ENCODE results near the gene WDR6. TPM values are rescaled to one million over a fixed set of nuclear protein-coding genes. Genes with fewer than 3 reads are reported as not detected.

WDR6 gene
- polyA plus RNA-seq, 1 donor from 2014 or later = 315 TPM

DNA sequence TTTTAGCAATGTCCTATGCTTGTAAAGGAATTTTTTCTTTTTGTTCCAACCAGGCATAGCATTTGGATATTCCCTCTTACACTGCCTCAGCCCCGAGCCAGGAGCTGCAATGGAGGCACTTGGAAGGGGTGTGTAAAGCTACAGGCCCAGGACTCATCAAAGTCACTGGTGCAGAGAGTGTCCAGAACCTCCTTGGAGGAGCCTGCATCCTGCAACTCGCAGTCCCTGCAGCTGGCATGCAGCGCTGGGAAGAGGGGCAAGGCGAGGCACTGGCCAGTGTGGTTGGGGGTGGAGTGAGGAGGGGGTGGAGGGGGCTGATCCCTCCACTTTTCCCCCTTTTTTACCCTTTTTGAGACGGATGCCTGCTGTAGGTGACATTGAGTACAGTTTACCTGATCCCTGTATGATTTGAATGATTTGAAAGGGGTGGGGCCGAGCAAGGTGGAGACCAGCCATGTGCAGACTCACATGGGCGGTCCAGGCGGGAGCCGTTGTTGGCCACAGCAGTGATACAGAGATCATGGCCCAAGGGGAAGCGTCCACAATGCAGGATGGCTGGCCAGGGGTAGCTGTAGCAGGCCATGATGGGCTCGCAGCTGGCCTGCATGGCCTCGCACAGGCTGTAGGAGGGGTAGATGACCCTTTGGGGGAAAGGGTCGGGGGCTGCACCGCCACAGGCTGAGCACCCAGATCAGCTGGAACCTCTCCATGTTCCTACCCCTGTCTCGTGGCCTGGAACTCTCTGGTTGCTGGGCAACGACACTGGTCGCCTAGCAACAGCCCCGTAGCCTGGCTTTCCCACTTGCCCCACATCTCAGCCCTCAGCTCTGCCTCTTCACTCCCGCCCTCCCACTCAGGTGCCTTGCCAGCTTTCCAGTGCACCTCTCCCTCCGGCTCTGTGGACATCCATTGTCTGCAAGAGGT, 9.2 kb upstream of the WDR6 start:
- Histone ChIP-seq H3K27me3 (ENCODE audit: insufficient read depth, low read depth, low read length) (no peaks in the 10 kb centered on the region), H3K4me2 (ENCODE audit: low read length) (peak overlapping the region; percentile 23), H3K9me2 (ENCODE audit: insufficient read depth, low read length) (no peaks in the 10 kb centered on the region), H3K36me3 (ENCODE audit: insufficient read depth, low read length) (no peaks in the 10 kb centered on the region), H3K9ac (ENCODE audit: low read length) (peak overlapping the region; percentile 46), H4K20me1 (ENCODE audit: insufficient read depth) (no peaks in the 10 kb centered on the region), H3K79me2 (replicated peaks; ENCODE audit: insufficient read depth, low read length) (no peaks in the 10 kb centered on the region), H3K27ac (ENCODE audit: low read length) (peak overlapping the region; percentile 80), H2AFZ (ENCODE audit: low read depth, low read length) (no peak overlapping the region), H3K4me3 (ENCODE audit: low read length) (peak overlapping the region; percentile 54), H3K9me3 (ENCODE audit: low read length) (no peaks in the 10 kb centered on the region), H3F3A (ENCODE audit: insufficient read depth, low read length, poor library complexity, severe bottlenecking) (no peaks in the 10 kb centered on the region)
- TF ChIP-seq, protein P1, sequence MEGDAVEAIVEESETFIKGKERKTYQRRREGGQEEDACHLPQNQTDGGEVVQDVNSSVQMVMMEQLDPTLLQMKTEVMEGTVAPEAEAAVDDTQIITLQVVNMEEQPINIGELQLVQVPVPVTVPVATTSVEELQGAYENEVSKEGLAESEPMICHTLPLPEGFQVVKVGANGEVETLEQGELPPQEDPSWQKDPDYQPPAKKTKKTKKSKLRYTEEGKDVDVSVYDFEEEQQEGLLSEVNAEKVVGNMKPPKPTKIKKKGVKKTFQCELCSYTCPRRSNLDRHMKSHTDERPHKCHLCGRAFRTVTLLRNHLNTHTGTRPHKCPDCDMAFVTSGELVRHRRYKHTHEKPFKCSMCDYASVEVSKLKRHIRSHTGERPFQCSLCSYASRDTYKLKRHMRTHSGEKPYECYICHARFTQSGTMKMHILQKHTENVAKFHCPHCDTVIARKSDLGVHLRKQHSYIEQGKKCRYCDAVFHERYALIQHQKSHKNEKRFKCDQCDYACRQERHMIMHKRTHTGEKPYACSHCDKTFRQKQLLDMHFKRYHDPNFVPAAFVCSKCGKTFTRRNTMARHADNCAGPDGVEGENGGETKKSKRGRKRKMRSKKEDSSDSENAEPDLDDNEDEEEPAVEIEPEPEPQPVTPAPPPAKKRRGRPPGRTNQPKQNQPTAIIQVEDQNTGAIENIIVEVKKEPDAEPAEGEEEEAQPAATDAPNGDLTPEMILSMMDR (IDR thresholded peaks at IDR 0.05; ENCODE audit: poor library complexity, severe bottlenecking) = no peak
- no peak for TF ChIP-seq EZH2 (IDR thresholded peaks at IDR 0.05; ENCODE audit: borderline replicate concordance, insufficient read depth, low read length, poor library complexity, severe bottlenecking)
- TF ChIP-seq MXI1 (conservative IDR thresholded peaks at IDR 0.05; ENCODE audit: poor library complexity, severe bottlenecking) = peak; percentile 54
- no peak for TF ChIP-seq SMC3 (conservative IDR thresholded peaks at IDR 0.05; ENCODE audit: poor library complexity)

DNA sequence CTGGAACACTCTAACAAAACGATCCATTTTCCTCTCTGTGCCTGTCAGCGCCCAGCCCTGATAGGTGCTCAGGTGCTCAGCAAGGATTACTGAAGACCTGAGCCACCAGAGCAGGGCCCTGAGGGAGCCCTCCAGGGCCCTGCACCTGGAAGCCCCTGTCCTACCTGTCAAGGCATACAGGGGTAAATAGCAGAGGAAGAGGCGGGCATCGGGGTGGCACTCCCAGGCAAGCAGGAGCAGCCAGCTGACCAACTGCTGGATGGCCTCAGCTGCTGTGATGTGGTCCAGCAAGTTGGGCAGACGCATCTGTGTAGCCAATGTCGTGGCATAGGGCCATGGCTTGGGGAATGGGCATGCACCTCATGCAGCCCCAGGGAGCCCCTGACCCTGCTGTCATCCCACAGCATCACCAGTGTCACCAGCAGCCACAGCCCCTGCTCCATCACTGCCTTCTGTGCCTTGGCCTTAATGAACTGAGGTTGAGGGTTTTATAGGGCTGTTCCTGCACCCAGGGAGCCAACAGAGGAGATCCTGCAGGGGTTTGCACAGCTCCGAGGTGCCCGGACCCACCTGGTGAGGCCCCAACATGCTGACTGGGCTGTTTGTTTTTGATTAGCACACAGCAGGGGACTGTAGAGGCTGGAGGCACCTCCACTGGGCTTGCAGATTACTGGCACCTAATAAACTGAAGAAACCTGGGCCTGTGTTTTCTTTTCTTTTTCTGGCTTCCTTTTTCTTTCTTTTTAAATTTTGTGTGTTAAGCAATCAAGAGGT, 7.9 kb upstream of the WDR6 start:
- no peaks in the 10 kb centered on the region for H3K36me3 ChIP-seq (ENCODE audit: insufficient read depth, low read length)

More for the DNA sequence above, 7.9 kb upstream of the WDR6 start:
- no peaks in the 10 kb centered on the region for H4K20me1 ChIP-seq (ENCODE audit: insufficient read depth)
- no peaks in the 10 kb centered on the region for H3K27me3 ChIP-seq (ENCODE audit: insufficient read depth, low read depth, low read length)
- TF ChIP-seq MXI1 (conservative IDR thresholded peaks at IDR 0.05; ENCODE audit: poor library complexity, severe bottlenecking) = no peak
- no peak for TF ChIP-seq EP300 (conservative IDR thresholded peaks at IDR 0.05; ENCODE audit: poor library complexity, severe bottlenecking)
- no peak for TF ChIP-seq RAD21 (conservative IDR thresholded peaks at IDR 0.05)
- TF ChIP-seq, protein P1 (IDR thresholded peaks at IDR 0.05; ENCODE audit: poor library complexity, severe bottlenecking) = no peak
- no peak for TF ChIP-seq POLR2AphosphoS5 (IDR thresholded peaks at IDR 0.05)
- TF ChIP-seq, protein P2, sequence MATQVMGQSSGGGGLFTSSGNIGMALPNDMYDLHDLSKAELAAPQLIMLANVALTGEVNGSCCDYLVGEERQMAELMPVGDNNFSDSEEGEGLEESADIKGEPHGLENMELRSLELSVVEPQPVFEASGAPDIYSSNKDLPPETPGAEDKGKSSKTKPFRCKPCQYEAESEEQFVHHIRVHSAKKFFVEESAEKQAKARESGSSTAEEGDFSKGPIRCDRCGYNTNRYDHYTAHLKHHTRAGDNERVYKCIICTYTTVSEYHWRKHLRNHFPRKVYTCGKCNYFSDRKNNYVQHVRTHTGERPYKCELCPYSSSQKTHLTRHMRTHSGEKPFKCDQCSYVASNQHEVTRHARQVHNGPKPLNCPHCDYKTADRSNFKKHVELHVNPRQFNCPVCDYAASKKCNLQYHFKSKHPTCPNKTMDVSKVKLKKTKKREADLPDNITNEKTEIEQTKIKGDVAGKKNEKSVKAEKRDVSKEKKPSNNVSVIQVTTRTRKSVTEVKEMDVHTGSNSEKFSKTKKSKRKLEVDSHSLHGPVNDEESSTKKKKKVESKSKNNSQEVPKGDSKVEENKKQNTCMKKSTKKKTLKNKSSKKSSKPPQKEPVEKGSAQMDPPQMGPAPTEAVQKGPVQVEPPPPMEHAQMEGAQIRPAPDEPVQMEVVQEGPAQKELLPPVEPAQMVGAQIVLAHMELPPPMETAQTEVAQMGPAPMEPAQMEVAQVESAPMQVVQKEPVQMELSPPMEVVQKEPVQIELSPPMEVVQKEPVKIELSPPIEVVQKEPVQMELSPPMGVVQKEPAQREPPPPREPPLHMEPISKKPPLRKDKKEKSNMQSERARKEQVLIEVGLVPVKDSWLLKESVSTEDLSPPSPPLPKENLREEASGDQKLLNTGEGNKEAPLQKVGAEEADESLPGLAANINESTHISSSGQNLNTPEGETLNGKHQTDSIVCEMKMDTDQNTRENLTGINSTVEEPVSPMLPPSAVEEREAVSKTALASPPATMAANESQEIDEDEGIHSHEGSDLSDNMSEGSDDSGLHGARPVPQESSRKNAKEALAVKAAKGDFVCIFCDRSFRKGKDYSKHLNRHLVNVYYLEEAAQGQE (IDR thresholded peaks at IDR 0.05; ENCODE audit: borderline replicate concordance) = no peak
- TF ChIP-seq SMC3 (conservative IDR thresholded peaks at IDR 0.05; ENCODE audit: poor library complexity) = no peak
- no peak for TF ChIP-seq EZH2 (IDR thresholded peaks at IDR 0.05; ENCODE audit: borderline replicate concordance, insufficient read depth, low read length, poor library complexity, severe bottlenecking)
- no peak for TF ChIP-seq TAF1 (IDR thresholded peaks at IDR 0.05; ENCODE audit: low read depth)
- no peaks in the 10 kb centered on the region for H3K79me2 ChIP-seq (replicated peaks; ENCODE audit: insufficient read depth, low read length)
- no peaks in the 10 kb centered on the region for H3K9me2 ChIP-seq (ENCODE audit: insufficient read depth, low read length)
- no peak overlapping the region for H2AFZ ChIP-seq (ENCODE audit: low read depth, low read length)
- no peak overlapping the region for H3K9ac ChIP-seq (ENCODE audit: low read length)
- peak overlapping the region; percentile 80 for H3K27ac ChIP-seq (ENCODE audit: low read length)
- H3K4me3 ChIP-seq (ENCODE audit: low read length) = no peak overlapping the region
- no peaks in the 10 kb centered on the region for H3F3A ChIP-seq (ENCODE audit: insufficient read depth, low read length, poor library complexity, severe bottlenecking)
- H3K9me3 ChIP-seq (ENCODE audit: low read length) = no peaks in the 10 kb centered on the region
- no peak overlapping the region for H3K4me2 ChIP-seq (ENCODE audit: low read length)

All from neural cell (in vitro differentiated cells).